Panc1 (cell line): ENCODE measurements around the gene IL7R.

Experiments
- POLR2AphosphoS5 ChIP-seq: IDR thresholded peaks from 2 replicates; pipeline ENCODE4 v1.6.1; 2012; ENCODE audit warnings: mild to moderate bottlenecking, low read depth, low read length, moderate library complexity
- TCF7L2 ChIP-seq: IDR thresholded peaks from 2 replicates; pipeline ENCODE4 v1.6.1; 2011; ENCODE audit warnings: mild to moderate bottlenecking, low read depth, low read length, inconsistent platforms
- TF ChIP-seq, protein P1 (sequence below): fragments of 450-650 bp; IDR thresholded peaks from 2 replicates; pipeline ENCODE4 v1.5.1; 2017; ENCODE audit warnings: mild to moderate bottlenecking
- TF ChIP-seq, protein P2 (sequence below), 2 experiments: IDR thresholded peaks; 2 replicates each; pipeline ENCODE4 v1.6.1; 2011 to 2012; ENCODE audit warnings: low read depth in 2 of 2, control low read depth in 1 of 2, low read length in 1 of 2, mild to moderate bottlenecking in 1 of 2, moderate library complexity in 1 of 2; ENCODE audit not compliant: insufficient read depth in 1 of 2

DNA sequence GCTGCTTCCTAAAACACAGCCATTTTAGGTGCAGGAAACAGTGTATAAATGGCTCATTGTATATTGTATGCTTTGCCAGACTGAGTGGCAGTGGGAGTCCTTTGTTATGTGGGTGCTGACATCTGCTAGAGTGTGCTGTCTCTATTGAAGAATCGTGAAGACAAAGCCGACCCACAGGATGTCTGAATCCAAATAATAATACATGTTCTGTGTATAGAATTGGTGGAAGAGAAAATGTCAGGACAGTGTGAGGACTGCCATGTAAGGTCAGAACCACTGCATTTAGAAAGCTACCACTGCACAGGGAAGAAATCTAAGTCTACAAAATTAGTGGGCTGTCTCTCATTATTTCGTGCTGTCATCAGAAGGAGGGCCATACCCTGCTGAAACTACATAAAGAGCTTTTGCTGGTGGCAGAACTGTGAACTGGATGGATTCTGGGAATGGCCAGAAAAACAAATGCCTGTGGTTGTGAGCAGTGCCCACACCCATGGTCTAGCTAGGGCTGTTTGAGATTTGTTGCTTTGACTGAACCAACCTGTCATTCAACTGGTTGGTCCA lies 2.5 kb downstream of the IL7R start:
- TF ChIP-seq, protein P1, sequence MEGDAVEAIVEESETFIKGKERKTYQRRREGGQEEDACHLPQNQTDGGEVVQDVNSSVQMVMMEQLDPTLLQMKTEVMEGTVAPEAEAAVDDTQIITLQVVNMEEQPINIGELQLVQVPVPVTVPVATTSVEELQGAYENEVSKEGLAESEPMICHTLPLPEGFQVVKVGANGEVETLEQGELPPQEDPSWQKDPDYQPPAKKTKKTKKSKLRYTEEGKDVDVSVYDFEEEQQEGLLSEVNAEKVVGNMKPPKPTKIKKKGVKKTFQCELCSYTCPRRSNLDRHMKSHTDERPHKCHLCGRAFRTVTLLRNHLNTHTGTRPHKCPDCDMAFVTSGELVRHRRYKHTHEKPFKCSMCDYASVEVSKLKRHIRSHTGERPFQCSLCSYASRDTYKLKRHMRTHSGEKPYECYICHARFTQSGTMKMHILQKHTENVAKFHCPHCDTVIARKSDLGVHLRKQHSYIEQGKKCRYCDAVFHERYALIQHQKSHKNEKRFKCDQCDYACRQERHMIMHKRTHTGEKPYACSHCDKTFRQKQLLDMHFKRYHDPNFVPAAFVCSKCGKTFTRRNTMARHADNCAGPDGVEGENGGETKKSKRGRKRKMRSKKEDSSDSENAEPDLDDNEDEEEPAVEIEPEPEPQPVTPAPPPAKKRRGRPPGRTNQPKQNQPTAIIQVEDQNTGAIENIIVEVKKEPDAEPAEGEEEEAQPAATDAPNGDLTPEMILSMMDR = no peak
- no peak for TF ChIP-seq POLR2AphosphoS5
- TF ChIP-seq, protein P2, sequence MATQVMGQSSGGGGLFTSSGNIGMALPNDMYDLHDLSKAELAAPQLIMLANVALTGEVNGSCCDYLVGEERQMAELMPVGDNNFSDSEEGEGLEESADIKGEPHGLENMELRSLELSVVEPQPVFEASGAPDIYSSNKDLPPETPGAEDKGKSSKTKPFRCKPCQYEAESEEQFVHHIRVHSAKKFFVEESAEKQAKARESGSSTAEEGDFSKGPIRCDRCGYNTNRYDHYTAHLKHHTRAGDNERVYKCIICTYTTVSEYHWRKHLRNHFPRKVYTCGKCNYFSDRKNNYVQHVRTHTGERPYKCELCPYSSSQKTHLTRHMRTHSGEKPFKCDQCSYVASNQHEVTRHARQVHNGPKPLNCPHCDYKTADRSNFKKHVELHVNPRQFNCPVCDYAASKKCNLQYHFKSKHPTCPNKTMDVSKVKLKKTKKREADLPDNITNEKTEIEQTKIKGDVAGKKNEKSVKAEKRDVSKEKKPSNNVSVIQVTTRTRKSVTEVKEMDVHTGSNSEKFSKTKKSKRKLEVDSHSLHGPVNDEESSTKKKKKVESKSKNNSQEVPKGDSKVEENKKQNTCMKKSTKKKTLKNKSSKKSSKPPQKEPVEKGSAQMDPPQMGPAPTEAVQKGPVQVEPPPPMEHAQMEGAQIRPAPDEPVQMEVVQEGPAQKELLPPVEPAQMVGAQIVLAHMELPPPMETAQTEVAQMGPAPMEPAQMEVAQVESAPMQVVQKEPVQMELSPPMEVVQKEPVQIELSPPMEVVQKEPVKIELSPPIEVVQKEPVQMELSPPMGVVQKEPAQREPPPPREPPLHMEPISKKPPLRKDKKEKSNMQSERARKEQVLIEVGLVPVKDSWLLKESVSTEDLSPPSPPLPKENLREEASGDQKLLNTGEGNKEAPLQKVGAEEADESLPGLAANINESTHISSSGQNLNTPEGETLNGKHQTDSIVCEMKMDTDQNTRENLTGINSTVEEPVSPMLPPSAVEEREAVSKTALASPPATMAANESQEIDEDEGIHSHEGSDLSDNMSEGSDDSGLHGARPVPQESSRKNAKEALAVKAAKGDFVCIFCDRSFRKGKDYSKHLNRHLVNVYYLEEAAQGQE (IDR thresholded peaks at IDR 0.05; ENCODE audit: insufficient read depth in 1 of 2, low read depth in 2 of 2, low read length in 1 of 2) = no peak
- no peak for TF ChIP-seq TCF7L2
